HepG2 (cell line): ENCODE data around the gene COX7A2L. TPM values are rescaled to one million over a fixed set of nuclear protein-coding genes. Genes with fewer than 3 reads are reported as not detected.
A peak's percentile ranks its signal among the peaks of the same experiment; 100 is the strongest.

Experiments used
- ATAC-seq: fragments of 200-7000 bp; cut with Tn5 transposase; 3 replicates; pipeline ENCODE4 v1.9.1; 2020; ENCODE audit warnings: mild to moderate bottlenecking, moderate library complexity
- BruUV-seq: library from RNA; stranded (reverse); fragments of 400-500 nt; replicated peaks from 2 replicates; lab custom pipeline; 2021; lab: Mats Ljungman, UMichigan
- CTCF ChIA-PET: fragments of 300-600 bp; formaldehyde crosslinking; extraction: SDS; loops from one replicate; lab custom pipeline; 2021; ENCODE audit warnings: low total read pairs, inconsistent platforms, low intra/inter-chr PET ratio; lab: Yijun Ruan, JAX
- POLR2A ChIA-PET: fragments of 350-600 bp; sonication (Branson Sonifier 250); formaldehyde crosslinking; loops from one replicate; lab custom pipeline; 2020; ENCODE audit warnings: antibody characterized with exemption, inconsistent platforms; lab: Yijun Ruan, JAX
- DNase-seq: peaks from one replicate; pipeline ENCODE4 v3.0.0-alpha.2; 2015; ENCODE audit warnings: low spot score
- FAIRE-seq: peaks from 3 replicates; lab custom pipeline; 2011; peaks lifted over from hg19 to GRCh38; lab: Jason Lieb, UNC
- H2AFZ ChIP-seq: one replicate; pipeline ENCODE4 v1.6.1; 2011; ENCODE audit warnings: low read length, inconsistent platforms
- H3K27ac ChIP-seq: fragments of 300-600 bp; 3 replicates; pipeline ENCODE4 v1.8.0; 2011; ENCODE audit warnings: mixed run types, mild to moderate bottlenecking, mixed read lengths, low read length, inconsistent platforms; ENCODE audit not compliant: insufficient read depth; ENCODE audit errors: extremely low read length
- H3K27me3 ChIP-seq, 2 experiments: fragments of 200-600 bp in 1 of 2; 2 replicates in 1 of 2; 3 replicates in 1 of 2; pipeline versions ENCODE4 v1.6.0 to v1.8.0; 2011; ENCODE audit warnings: low read length in 2 of 2, mild to moderate bottlenecking in 2 of 2, moderate library complexity in 2 of 2, inconsistent platforms in 1 of 2; ENCODE audit not compliant: insufficient read depth in 2 of 2, control insufficient read depth in 1 of 2
- H3K36me3 ChIP-seq, 2 experiments: fragments of 200-600 bp in 1 of 2; replicated peaks in 1 of 2; 2 replicates in 1 of 2; 3 replicates in 1 of 2; pipeline versions ENCODE4 v1.5.1 to v1.8.0; 2011; ENCODE audit warnings: low read length in 2 of 2, inconsistent platforms in 1 of 2; ENCODE audit not compliant: insufficient read depth in 2 of 2, control insufficient read depth in 1 of 2
- H3K4me1 ChIP-seq: 2 replicates; pipeline ENCODE4 v1.5.1; 2012; ENCODE audit warnings: low read length, inconsistent platforms; ENCODE audit not compliant: insufficient read depth
- H3K4me2 ChIP-seq: 2 replicates; pipeline ENCODE4 v1.6.0; 2011; ENCODE audit warnings: low read depth, low read length, inconsistent platforms
- H3K4me3 ChIP-seq, 3 experiments: fragments of 200-600 bp in 1 of 3; sonication (generic), shearing (Covaris generic) in 1 of 3; replicated peaks in 1 of 3; 2 replicates each; pipeline ENCODE4 v1.5.1; 2011 to 2016; ENCODE audit warnings: low read length in 3 of 3, inconsistent platforms in 2 of 3, low read depth in 2 of 3, mild to moderate bottlenecking in 2 of 3, control low read depth in 1 of 3, mixed read lengths in 1 of 3; ENCODE audit not compliant: insufficient read depth in 1 of 3
- H3K79me2 ChIP-seq: one replicate; pipeline ENCODE4 v1.6.1; 2011; ENCODE audit warnings: low read length, inconsistent platforms; ENCODE audit not compliant: insufficient read depth
- H3K9ac ChIP-seq: 2 replicates; pipeline ENCODE4 v1.6.0; 2011; ENCODE audit warnings: mild to moderate bottlenecking, low read depth, low read length, inconsistent platforms; ENCODE audit not compliant: insufficient read depth
- H3K9me3 ChIP-seq: 2 replicates; pipeline ENCODE4 v1.5.1; 2012; ENCODE audit warnings: mild to moderate bottlenecking, low read length
- H4K20me1 ChIP-seq: 2 replicates; pipeline ENCODE4 v1.6.0; 2011; ENCODE audit warnings: inconsistent platforms, mild to moderate bottlenecking, low read length, moderate library complexity; ENCODE audit not compliant: insufficient read depth
- BCL6 ChIP-seq: IDR thresholded peaks from 2 replicates; pipeline ENCODE4 v1.6.1; 2016; ENCODE audit warnings: missing genetic modification reagents, missing compliant biosample characterization
- FOXO4 ChIP-seq: sonication (generic); formaldehyde crosslinking; conservative IDR thresholded peaks from 2 replicates; pipeline ENCODE4 v1.8.1; 2023; ENCODE audit warnings: missing genetic modification reagents
- HCFC1 ChIP-seq: fragments of 150-350 bp; IDR thresholded peaks from 2 replicates; pipeline ENCODE4 v1.6.1; 2014; ENCODE audit warnings: low read depth, low read length
- MAF1 ChIP-seq: sonication (generic); formaldehyde crosslinking; IDR thresholded peaks from 2 replicates; pipeline ENCODE4 v1.5.0; 2020; ENCODE audit warnings: missing genetic modification reagents, borderline replicate concordance
- MAFF ChIP-seq: IDR thresholded peaks from 2 replicates; pipeline ENCODE4 v1.6.1; 2011; ENCODE audit warnings: low read depth, low read length, improper control_type of control experiment
- MAFG ChIP-seq: sonication (generic); formaldehyde crosslinking; IDR thresholded peaks from 2 replicates; pipeline ENCODE4 v1.5.1; 2020; ENCODE audit warnings: mild to moderate bottlenecking, missing genetic modification reagents
- MAFK ChIP-seq, 2 experiments: IDR thresholded peaks in 1 of 2; conservative IDR thresholded peaks in 1 of 2; 2 replicates each; pipeline ENCODE4 v1.6.1; 2011; ENCODE audit warnings: improper control_type of control experiment in 2 of 2, low read length in 2 of 2
- NCOA1 ChIP-seq: sonication (generic); formaldehyde crosslinking; IDR thresholded peaks from 2 replicates; pipeline ENCODE4 v1.9.0; 2021; ENCODE audit warnings: missing genetic modification reagents
- NR2C2 ChIP-seq: sonication (generic); formaldehyde crosslinking; IDR thresholded peaks from 2 replicates; pipeline ENCODE4 v1.4.0; 2020; ENCODE audit warnings: missing genetic modification reagents, mild to moderate bottlenecking, moderate library complexity, borderline replicate concordance
- RFXAP ChIP-seq: sonication (generic); formaldehyde crosslinking; IDR thresholded peaks from 2 replicates; pipeline ENCODE4 v1.4.0; 2020; ENCODE audit warnings: missing genetic modification reagents, borderline replicate concordance
- STAG1 ChIP-seq: sonication (generic); formaldehyde crosslinking; IDR thresholded peaks from 2 replicates; pipeline ENCODE4 v1.4.0; 2020; ENCODE audit warnings: missing genetic modification reagents
- ZFP37 ChIP-seq: sonication (generic); formaldehyde crosslinking; IDR thresholded peaks from 2 replicates; pipeline ENCODE4 v1.4.0; 2020; ENCODE audit warnings: missing genetic modification reagents, borderline replicate concordance
- WGBS: methylation state at CpG from one replicate; pipeline ENCODE4 v1.1.6; 2017; ENCODE audit warnings: low lambda C conversion rate; 5-methylcytosine and 5-hydroxymethylcytosine counted together
- in situ Hi-C: cut with HindIII; loops from 2 replicates; pipeline ENCODE4 v1.10.0; 2017; ENCODE audit warnings: low pct_unique_long_range_greater_than_20kb; ENCODE audit not compliant: extremely low pct_ligation_motif_present
- intact Hi-C: fragments of 100-400 bp; cut with micrococcal nuclease; formaldehyde crosslinking; loops from one replicate; pipeline ENCODE4 v1.10.0; 2022; ENCODE audit not compliant: unreplicated experiment
- polyA plus RNA-seq, 8 experiments: library from polyadenylated mRNA; depleted of rRNA in 3 of 8; stranded (reverse) in 7 of 8; unstranded in 1 of 8; fragments of >200 nt; fragmentation: Illumina TruSeq in 4 of 8; extraction: Trizol in 4 of 8; gene quantifications; 2 replicates each; pipeline versions ENCODE4 v1.2.1 to v1.2.3, GENCODE V29; 2011 to 2016; ENCODE audit warnings: low read depth in 4 of 8, missing spikeins in 1 of 8, mixed read lengths in 1 of 8; ENCODE audit not compliant: insufficient read depth in 1 of 8
- total RNA-seq, 5 experiments: library from RNA; depleted of rRNA; stranded (reverse); fragments of >200 nt; fragmentation: Illumina TruSeq; extraction: Trizol; gene quantifications; 2 replicates each; pipeline ENCODE4 v1.2.3, GENCODE V29; 2016; ENCODE audit warnings: low read depth in 1 of 5
- TF ChIP-seq, protein P1 (sequence below), 2 experiments: fragments of 450-650 bp in 1 of 2; sonication (generic) in 1 of 2; formaldehyde crosslinking; IDR thresholded peaks; 2 replicates each; pipeline versions ENCODE4 v1.5.0 to v1.8.0; 2020 to 2022; ENCODE audit warnings: mild to moderate bottlenecking in 1 of 2, missing genetic modification reagents in 1 of 2
- TF ChIP-seq, protein P2 (sequence below): sonication (generic); formaldehyde crosslinking; IDR thresholded peaks from 2 replicates; pipeline ENCODE4 v1.8.0; 2022; ENCODE audit warnings: mild to moderate bottlenecking, missing genetic modification reagents, moderate library complexity
- TF ChIP-seq, protein P3 (sequence below): sonication (generic); formaldehyde crosslinking; IDR thresholded peaks from 2 replicates; pipeline ENCODE4 v1.4.0; 2020; ENCODE audit warnings: mild to moderate bottlenecking, missing genetic modification reagents, borderline replicate concordance
- TF ChIP-seq, protein P4 (sequence below): sonication (generic); formaldehyde crosslinking; IDR thresholded peaks from 2 replicates; pipeline ENCODE4 v1.8.1; 2022; ENCODE audit warnings: low read depth, mild to moderate bottlenecking, missing genetic modification reagents

Gene COX7A2L
- total and polyA plus RNA-seq, 2 of the 13 experiments (the other 11 are each of a cell fraction or from before 2014, with no cell fraction given), result 155 to 201 TPM

DNA sequence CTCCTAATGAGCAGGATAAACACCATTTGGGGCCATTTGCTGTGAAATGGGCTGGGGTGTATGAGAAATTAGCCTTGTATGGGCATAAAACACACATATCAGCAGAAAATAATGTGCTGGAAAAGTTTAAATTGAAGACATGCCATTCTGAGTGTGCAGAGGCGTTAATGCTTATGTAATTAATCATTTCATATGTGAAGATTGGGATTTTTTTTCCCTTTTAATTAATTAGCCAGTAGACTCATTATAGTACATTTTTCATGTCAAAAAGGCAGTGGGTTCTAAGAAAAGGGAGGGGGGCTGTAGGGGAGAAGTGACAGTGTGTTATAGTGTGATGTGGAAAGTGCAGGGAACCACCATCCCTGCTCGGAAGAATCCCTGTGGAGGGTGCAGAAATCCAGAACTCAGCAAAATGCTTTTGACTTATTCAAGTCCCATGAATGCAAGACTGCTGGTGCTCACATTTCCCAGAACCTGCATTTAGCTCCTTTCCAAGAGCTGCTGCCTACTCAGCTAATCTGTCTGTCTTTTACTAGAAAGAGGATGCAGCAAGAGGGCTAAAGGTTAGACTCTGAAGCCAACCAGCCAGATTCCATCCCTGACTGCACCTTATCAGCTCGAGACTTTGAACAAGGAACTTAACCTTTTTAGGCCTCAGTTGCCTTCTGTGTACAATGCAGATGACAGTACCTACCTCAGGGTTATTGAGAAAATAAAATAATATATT, 11.6 kb upstream of the COX7A2L start:
- in situ Hi-C loops (loop anchor here (25.0 kb wide), 1 partner anchor 510 kb away; no protein-coding TSS in a partner anchor), intact Hi-C loops (no loop called here)
- Histone ChIP-seq H3K4me2 (peak overlapping the region; percentile 31; the same call in 1 of the 2 replicates), H3K4me1 (peaks cover 53% of the 10 kb centered on the region), H3K9ac (no peak overlapping the region), H3K36me3 (no peaks in the 10 kb centered on the region), H3K79me2 (no peaks in the 10 kb centered on the region), H4K20me1 (no peaks in the 10 kb centered on the region), H3K4me3 (no peak overlapping the region), H3K27me3 (no peaks in the 10 kb centered on the region), H3K9me3 (no peaks in the 10 kb centered on the region), H2AFZ (no peak overlapping the region), H3K27ac (no peak overlapping the region)
- ChIA-PET POLR2A (no interaction called here), CTCF (no interaction called here)
- DNase-seq (no peak), ATAC-seq (no peak), FAIRE-seq (no peak)
- 50% methylated on average over 3 of the region's 3 CpGs for WGBS
- BruUV-seq, result no TSS peak
- TF ChIP-seq, protein P1, sequence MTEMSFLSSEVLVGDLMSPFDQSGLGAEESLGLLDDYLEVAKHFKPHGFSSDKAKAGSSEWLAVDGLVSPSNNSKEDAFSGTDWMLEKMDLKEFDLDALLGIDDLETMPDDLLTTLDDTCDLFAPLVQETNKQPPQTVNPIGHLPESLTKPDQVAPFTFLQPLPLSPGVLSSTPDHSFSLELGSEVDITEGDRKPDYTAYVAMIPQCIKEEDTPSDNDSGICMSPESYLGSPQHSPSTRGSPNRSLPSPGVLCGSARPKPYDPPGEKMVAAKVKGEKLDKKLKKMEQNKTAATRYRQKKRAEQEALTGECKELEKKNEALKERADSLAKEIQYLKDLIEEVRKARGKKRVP (CRISPR knock-in tag; IDR thresholded peaks at IDR 0.05), result no peak
- TF ChIP-seq, protein P2, sequence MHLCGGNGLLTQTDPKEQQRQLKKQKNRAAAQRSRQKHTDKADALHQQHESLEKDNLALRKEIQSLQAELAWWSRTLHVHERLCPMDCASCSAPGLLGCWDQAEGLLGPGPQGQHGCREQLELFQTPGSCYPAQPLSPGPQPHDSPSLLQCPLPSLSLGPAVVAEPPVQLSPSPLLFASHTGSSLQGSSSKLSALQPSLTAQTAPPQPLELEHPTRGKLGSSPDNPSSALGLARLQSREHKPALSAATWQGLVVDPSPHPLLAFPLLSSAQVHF (CRISPR knock-in tag), result no peak
- TF ChIP-seq NR2C2 (CRISPR knock-in tag), result no peak
- TF ChIP-seq MAFF, result peak; percentile 54; the same call in 1 of the 2 replicates
- 0 out of 2 replicates have a peak, but pooled peaks have one; percentile 2 for TF ChIP-seq FOXO4 (CRISPR knock-in tag)
- no peak for TF ChIP-seq MAFG (CRISPR knock-in tag)
- TF ChIP-seq BCL6 (CRISPR knock-in tag), result peak; percentile 90
- TF ChIP-seq, protein P3, sequence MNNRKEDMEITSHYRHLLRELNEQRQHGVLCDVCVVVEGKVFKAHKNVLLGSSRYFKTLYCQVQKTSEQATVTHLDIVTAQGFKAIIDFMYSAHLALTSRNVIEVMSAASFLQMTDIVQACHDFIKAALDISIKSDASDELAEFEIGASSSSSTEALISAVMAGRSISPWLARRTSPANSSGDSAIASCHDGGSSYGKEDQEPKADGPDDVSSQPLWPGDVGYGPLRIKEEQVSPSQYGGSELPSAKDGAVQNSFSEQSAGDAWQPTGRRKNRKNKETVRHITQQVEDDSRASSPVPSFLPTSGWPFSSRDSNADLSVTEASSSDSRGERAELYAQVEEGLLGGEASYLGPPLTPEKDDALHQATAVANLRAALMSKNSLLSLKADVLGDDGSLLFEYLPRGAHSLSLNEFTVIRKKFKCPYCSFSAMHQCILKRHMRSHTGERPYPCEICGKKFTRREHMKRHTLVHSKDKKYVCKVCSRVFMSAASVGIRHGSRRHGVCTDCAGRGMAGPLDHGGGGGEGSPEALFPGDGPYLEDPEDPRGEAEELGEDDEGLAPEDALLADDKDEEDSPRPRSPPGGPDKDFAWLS (CRISPR knock-in tag), result no peak
- no peak for TF ChIP-seq MAF1 (CRISPR knock-in tag)
- TF ChIP-seq RFXAP (CRISPR knock-in tag), result no peak
- peak; percentile 67; the same call in 1 of the 2 replicates for TF ChIP-seq NCOA1 (CRISPR knock-in tag)
- TF ChIP-seq HCFC1, result no peak
- 0 out of 4 replicates have a peak, but pooled peaks have one; percentile 0 to 35 for TF ChIP-seq MAFK (conservative IDR thresholded peaks at IDR 0.05 in 1 of 2, IDR thresholded peaks at IDR 0.05 in 1 of 2; ENCODE audit: low read length in 2 of 2)
- no peak for TF ChIP-seq STAG1
- TF ChIP-seq, protein P4, sequence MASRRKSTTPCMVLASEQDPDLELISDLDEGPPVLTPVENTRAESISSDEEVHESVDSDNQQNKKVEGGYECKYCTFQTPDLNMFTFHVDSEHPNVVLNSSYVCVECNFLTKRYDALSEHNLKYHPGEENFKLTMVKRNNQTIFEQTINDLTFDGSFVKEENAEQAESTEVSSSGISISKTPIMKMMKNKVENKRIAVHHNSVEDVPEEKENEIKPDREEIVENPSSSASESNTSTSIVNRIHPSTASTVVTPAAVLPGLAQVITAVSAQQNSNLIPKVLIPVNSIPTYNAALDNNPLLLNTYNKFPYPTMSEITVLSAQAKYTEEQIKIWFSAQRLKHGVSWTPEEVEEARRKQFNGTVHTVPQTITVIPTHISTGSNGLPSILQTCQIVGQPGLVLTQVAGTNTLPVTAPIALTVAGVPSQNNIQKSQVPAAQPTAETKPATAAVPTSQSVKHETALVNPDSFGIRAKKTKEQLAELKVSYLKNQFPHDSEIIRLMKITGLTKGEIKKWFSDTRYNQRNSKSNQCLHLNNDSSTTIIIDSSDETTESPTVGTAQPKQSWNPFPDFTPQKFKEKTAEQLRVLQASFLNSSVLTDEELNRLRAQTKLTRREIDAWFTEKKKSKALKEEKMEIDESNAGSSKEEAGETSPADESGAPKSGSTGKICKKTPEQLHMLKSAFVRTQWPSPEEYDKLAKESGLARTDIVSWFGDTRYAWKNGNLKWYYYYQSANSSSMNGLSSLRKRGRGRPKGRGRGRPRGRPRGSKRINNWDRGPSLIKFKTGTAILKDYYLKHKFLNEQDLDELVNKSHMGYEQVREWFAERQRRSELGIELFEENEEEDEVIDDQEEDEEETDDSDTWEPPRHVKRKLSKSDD (CRISPR knock-in tag), result no peak
- TF ChIP-seq ZFP37 (CRISPR knock-in tag), result no peak
